Tongue (tissue), 2 donors: ENCODE measurements around the gene RAD51B. TPM values are rescaled to one million over a fixed set of nuclear protein-coding genes. Genes with fewer than 3 reads are reported as not detected.
A peak's percentile ranks its signal among the peaks of the same experiment; 100 is the strongest.

Experiments
- DNase-seq: peaks from one replicate; pipeline ENCODE4 v3.0.0-alpha.2; 2015
- total RNA-seq: library from RNA; depleted of rRNA; stranded (reverse); fragments of >200 nt; gene quantifications from one replicate; pipeline ENCODE4 v1.2.3, GENCODE V29; 2014

RAD51B gene
- total RNA-seq, 1 donor from 2014 or later, result 37.8 TPM

- DNase-seq, result peak; percentile 96
Measured at GRCh38 chr14:68444449-68445168, 625.0 kb downstream of the RAD51B start.

GRCh38 chr14:68446243-68447040 lies 626.9 kb downstream of the RAD51B start:
- DNase-seq, result no peak

GRCh38 chr14:68447581-68448251 lies 628.1 kb downstream of the RAD51B start:
- no peak for DNase-seq

GRCh38 chr14:68448252-68448902 lies 628.8 kb downstream of the RAD51B start:
- DNase-seq, result no peak

GRCh38 chr14:68449561-68450181 lies 630.1 kb downstream of the RAD51B start:
- DNase-seq, result peak; percentile 45

GRCh38 chr14:68450391-68451120 lies 631.0 kb downstream of the RAD51B start:
- DNase-seq, result no peak

- peak; percentile 82 for DNase-seq
Measured at GRCh38 chr14:68451696-68452373, 632.3 kb downstream of the RAD51B start.

- no peak for DNase-seq
Measured at GRCh38 chr14:68458253-68458652, 638.7 kb downstream of the RAD51B start.

GRCh38 chr14:68458840-68459469 lies 639.4 kb downstream of the RAD51B start:
- DNase-seq, result peak; percentile 88

GRCh38 chr14:68459480-68460136 lies 640.0 kb downstream of the RAD51B start:
- DNase-seq, result no peak

GRCh38 chr14:68460541-68460940 lies 641.0 kb downstream of the RAD51B start:
- DNase-seq, result peak; percentile 88

- no peak for DNase-seq
Measured at GRCh38 chr14:68461086-68461485, 641.5 kb downstream of the RAD51B start.

- DNase-seq, result no peak
Measured at GRCh38 chr14:68462683-68463082, 643.1 kb downstream of the RAD51B start.

GRCh38 chr14:68463299-68463698 lies 643.7 kb downstream of the RAD51B start:
- DNase-seq, result no peak

- DNase-seq, result no peak
Measured at GRCh38 chr14:68463705-68464374, 644.3 kb downstream of the RAD51B start.

GRCh38 chr14:68464711-68465110 lies 645.1 kb downstream of the RAD51B start:
- no peak for DNase-seq

- no peak for DNase-seq
Measured at GRCh38 chr14:68466491-68466977, 647.0 kb downstream of the RAD51B start.

GRCh38 chr14:68467425-68467824 lies 647.8 kb downstream of the RAD51B start:
- DNase-seq, result no peak
